Stimulated activated CD8-positive, alpha-beta memory T cell treated with anti-CD3 and anti-CD28 coated beads, Interleukin-2, amount 100 ng/mL, for 1 hour (primary cell): ENCODE measurements around the gene TSHZ1.

ENCODE experiments used
- DNase-seq, 2 donors: peaks; one replicate each; pipeline ENCODE4 v3.0.0-alpha.2; 2020; ENCODE audit warnings: low read depth in 2 of 2

TSHZ1 gene, protein sequence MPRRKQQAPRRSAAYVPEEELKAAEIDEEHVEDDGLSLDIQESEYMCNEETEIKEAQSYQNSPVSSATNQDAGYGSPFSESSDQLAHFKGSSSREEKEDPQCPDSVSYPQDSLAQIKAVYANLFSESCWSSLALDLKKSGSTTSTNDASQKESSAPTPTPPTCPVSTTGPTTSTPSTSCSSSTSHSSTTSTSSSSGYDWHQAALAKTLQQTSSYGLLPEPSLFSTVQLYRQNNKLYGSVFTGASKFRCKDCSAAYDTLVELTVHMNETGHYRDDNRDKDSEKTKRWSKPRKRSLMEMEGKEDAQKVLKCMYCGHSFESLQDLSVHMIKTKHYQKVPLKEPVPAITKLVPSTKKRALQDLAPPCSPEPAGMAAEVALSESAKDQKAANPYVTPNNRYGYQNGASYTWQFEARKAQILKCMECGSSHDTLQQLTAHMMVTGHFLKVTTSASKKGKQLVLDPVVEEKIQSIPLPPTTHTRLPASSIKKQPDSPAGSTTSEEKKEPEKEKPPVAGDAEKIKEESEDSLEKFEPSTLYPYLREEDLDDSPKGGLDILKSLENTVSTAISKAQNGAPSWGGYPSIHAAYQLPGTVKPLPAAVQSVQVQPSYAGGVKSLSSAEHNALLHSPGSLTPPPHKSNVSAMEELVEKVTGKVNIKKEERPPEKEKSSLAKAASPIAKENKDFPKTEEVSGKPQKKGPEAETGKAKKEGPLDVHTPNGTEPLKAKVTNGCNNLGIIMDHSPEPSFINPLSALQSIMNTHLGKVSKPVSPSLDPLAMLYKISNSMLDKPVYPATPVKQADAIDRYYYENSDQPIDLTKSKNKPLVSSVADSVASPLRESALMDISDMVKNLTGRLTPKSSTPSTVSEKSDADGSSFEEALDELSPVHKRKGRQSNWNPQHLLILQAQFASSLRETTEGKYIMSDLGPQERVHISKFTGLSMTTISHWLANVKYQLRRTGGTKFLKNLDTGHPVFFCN (N-terminal part only)

DNA sequence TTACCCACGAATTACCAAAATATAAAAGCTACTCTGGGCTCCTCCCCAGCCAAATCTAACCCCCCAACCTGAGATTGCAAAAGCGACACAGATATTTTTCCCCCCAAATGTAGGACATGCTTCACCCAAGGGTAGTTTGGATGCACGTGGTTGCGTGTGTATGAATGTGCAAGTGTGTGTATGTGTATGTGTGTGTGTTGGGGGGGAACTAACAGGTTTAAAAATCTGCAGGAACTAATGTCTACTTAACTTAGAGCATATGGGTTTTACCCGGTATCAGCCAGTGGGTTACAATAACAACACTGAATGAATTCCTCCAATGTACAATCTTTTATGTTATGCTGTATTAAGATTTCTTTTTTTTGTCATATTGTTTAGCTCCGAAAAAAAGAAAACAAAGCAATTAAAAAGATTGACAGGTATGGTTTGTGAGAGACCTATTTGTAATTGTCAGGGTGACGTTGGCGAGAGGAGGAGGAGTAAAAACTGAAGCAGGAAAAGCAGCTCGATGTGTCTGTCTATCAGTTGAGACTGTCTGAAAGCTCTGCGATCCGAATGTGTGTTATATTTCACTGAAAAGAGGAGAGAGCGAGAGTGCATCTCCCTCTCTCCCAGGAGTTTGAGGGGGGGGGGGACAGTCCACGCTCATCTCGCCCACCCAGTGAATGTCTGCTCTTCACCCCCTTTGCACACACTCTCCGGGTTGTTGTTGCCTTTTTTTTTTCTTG is at the start of gene TSHZ1:
TSHZ1 (plus strand) TSS at position 524 of the 728 bp plus-strand sequence. CDS start 1,080 bp downstream, outside the sequence.
- DNase-seq: no peak

DNA sequence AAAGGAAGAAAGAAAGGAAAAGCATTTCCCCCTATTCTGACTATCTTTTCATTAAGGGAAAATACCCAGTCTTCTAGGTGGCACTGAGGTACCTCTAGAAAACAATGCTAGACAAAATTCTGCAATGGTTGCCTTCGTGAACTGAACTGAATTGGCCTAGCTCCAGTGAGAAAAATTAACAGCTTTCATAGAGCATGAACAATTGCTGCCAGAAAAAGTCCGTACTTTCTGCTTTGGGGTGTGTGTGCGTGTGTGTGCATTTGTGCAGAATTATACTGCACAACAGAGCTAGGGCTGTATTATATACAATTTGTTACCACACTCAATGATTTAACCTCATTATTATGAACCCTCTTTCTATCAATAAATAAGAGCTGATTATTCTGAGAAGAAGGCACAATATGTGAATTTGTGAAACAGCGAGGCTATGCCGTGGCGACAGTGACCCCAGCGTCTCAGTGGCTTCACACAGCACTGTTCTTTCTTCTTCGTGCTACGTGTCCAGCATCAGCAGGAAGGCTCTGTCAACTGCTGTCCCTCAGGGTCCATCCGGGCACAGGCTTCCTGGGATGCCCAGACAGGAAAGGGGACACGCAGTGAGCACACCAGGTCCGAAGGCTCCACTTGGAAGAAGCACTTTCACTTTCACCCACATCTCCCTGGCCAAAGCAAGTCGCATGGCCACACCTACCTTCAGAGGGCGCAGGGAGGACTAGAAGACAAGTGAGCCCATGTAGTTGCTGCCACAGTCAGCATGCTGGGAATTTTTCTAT is 49.2 kb upstream of the TSHZ1 start:
- no peak for DNase-seq

DNA sequence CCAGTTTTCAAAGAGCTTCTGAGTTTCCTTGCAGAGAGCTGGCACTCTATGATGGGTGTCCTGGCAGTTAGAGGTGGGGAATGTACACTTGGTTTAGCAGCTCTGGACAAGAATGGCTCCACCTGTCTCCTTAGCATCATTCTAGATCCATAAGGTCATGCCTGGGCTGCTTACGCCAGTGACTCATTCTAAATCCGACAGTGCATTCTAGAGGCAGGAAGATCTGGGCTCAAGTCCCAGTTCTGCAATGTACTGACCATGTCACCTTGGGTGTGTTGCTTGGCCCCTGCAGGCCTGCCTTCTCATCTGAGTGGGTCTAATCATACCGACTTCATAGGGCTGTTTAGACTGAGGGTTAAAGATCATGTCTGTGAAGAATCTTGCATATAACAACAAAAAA is 48.1 kb upstream of the TSHZ1 start:
- DNase-seq: no peak

DNA sequence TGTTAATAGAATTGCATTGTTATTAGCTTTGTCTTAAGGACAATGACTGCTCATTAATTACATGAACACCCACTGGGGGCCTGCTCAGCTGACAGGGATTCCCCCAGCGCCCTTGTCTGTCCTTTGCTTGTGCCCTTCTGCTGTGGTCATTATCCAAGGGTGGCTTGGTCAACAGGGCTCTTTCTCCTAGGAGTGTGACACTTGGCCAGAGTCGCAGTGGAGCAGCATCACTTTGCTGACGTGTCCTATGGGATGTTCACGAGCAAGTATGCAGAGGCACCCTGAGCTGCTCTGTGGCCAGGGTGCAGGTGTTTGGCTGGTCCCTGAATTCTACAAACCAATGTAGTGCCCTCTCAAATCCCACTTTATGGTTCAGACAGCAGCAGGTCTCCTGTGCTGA is 47.6 kb upstream of the TSHZ1 start:
- no peak for DNase-seq

DNA sequence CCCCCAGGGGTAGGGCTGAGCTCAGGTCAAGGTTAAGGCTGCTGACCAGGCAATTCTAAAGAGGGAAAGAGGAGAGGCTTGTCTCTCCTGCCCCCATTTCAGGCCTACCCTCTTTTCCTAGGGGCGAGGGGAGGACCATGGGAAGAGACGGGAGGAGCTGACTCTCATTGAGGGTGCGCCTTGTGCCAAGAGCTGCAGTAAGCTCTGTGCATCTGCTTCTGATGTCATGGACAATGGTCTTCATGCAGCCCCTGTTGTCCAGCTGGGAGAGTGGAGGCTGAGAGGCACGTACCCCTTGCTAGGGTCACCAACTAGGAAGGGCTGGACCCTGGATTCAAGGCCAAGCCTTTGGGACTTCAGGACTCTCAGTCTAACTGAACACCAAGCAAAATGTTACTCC is 46.9 kb upstream of the TSHZ1 start:
- DNase-seq: no peak

DNA sequence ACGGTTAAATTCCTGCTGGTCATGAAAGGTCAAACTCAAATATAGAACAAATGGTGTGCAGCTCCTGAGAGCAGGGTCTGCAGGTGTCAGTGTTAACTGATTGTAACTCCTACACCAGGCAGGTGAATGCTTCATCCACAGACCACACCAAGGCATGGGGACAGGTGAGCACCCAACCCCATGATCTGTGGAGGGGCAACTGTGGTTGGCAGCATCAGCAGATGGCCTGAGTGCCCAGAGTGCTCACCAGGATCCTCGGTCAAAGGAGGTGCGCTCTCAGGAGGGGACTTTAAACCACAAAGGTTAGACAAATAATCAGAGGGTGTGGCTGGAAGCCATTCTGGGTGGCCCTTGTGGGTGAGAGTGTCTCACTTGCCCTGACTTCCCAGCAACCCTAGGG is 46.1 kb upstream of the TSHZ1 start:
- DNase-seq: no peak

DNA sequence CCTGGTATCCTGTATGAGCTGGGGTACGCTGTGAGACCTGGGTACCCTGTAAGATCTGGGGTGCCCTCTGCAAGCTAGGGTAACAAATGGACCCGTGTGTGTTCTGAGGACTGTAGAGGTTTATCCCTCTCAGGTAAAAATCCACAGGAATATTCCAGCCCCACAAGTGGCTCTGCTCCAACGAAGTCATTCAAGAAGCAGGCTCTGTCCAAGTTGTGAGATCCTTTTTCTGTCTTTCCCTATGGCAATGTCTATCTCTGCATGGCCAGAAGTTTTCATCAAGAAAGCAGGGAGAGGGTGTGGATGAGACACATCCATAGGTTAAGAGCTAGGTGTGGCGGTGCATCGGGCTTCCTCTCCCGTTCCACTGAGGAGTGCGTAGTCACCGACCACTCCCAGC is 44.7 kb upstream of the TSHZ1 start:
- DNase-seq: no peak

DNA sequence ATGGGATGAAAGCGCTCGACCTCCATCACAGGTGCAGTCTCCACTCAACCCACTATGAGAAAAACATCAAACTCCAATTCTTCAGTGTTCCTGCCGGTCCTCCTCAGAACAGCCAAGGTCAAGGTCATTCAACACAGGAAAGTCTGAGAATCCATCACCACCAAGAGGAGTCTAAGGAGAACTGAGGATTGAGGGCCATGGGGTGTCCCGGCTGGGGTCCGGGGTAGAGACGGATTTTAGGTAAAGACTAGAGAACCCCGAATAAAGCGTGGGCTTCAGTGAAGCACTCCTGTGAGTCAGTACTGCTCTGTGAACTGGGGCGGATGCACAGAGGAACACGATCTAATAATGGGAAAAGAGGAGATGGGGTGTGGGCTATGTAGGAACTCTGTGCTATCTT is 43.5 kb upstream of the TSHZ1 start:
- DNase-seq: no peak

DNA sequence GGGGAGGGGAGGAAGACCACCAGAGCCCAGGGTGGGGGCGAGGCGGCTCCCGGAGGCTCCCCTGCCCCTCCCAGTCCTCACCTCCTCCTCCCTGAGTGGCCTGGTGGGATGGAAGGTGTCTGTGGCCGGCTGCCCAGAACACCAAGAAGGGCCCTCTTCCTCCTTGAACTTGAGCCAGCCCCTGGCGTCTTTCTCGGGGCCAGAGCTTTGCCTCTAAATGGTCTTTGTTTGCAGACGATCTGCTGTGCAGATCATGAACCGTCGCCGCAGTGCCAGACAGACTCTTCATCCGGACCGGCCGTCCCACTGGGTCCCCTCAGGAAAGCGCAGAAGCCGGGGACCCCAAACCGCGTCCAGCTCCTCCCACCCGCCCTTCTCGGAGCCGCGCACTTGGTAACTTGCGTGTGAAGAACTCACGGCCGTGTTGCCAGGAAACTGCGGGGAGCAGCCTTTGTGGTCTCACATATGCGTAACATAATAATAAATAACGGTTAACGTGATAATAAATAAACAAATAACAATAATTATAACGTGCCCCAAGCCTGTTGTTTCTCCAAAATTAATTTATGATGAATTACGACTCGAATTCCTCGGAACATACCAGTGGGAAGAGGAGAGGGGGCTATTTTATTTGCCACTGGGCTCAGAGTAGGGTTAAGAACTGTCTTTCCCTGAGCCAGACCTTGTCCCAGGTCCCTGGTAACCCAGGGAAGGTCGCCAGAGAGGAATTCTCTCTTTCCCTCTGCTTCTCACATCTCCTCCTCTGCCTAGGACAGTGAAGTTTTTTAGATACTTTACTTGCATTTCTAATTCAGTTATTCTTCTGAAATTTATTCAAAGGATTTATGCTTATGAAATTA is 42.6 kb upstream of the TSHZ1 start:
- DNase-seq: no peak

DNA sequence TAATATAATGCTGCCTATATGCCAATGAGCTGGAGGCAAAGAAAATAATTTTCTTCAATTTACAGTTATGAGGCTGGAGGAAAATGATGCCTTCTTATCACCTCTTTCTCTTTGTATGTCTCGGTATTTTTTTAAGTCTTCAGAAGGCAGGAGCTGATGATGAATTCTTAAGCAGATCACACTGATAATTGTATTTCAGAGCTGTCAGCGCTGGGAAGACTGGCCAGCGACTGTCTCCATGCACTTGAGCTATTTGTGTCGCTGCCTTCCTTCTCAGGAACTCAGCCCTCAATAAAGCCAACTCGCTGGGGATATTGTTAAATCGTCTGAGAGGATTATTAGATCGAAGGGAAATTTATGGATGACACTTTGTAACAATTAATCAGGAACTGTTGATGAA is 42.0 kb upstream of the TSHZ1 start:
- DNase-seq: no peak

DNA sequence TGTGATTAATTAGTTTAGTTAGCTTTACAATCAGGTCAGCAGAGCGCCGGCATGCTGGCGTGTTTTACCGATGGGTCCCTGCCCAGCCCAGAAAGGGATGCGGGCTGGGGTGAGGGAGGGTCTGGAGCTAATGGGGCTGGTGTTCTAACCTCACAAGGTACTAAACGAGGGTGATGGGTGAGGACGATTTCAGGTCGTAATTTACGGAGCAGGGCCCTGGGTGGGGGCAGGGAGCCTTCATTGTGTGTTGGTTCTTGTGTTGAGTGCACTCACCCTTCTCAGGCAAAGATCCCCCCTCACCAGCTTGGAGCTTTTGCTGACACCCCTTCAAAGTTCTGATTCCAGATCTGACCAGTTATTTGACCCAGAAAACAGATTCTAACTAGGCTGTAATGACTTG is 41.2 kb upstream of the TSHZ1 start:
- DNase-seq: no peak

DNA sequence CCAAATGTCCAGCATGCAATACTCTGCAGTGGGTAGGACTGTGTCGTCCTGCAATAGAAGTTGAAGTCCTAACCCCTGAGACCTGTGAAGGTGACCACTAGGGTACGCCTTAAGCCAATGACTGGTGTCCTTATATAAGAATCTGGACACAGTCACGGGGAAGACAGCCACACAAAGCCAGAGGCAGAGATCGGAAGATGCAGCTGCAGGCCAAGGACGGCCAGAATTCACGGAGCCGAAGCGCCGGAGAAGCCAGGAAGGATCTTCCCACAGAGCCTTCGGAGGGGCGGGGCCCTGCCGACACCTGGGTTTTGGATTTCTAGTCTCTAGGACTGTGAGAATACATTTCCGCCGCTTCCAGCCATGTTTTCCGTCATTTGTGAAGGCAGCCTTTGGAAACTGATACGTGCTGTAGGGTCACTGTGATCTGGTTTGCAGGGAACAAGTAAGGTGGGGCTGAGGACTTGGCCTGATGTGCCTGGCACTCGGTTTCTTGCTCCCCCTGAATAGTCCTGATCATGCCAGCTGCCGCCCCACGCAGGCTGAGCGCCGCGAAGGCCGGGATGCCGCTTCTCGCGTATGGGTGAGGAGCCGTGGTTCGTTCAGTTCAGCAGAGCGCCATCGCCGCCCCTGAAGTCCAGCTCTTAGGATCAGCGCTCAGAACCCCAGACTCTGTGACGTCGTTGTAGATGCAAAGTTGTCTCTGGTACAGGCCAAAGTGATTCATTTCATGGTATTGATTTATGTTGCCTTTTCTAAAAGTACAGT is 40.4 kb upstream of the TSHZ1 start:
- no peak for DNase-seq

DNA sequence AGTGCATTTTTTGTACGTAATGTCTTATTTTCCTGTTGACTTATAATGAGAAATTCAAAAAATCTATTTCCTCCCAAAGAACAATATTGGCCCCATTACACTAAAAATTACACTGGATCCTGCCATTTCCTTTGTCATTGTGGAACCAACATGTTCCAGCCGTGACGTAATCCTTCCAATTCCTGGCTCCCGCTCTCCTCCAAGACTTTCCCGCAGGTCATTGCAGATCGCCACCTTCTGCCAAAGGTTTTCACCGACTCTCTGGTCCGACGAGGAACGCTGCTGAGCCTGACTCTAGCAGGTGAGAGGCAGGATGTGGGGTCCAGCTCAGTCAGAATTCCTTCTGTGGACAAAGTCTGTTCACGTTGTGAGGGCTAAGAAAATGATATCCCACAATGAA is 39.7 kb upstream of the TSHZ1 start:
- no peak for DNase-seq

DNA sequence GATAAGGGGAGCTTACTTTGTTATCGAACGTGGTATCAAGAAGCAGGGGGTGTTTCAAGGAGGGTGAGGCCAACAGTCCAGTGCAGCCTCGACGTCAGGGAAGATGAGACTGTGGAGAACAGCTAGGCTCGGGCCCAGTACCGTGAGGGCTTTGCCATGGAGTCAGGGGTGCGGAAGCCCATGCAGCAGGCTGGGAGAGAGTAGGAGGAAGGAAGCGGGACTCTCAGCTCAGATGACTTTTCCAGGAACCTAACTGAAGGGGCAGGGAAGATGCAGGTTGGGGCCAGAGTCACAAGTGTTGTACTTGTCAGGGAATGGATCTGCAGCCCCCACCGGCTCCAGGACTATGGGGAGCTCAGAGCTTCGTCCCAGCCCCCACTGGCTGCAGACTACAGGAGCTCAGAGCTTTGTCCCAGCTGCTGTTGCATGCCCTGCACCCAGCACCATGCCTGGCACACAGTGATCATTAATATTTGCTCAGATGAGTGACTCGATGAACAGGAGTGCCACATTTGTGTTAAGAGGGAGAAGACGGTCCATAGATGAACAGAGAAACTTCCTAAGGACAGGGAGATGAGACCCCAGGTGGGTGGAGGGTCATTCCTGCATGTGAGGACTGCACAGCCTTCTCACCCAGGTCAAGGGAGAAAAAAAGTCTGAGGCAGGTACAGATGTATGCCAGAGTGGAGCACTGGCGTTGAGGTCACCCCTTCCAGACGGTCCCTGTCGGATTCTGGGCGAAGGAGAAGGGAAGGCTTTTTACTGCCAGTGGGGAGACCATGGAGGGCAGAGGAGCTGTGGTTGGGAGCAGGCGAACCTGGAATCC is 38.1 kb upstream of the TSHZ1 start:
- no peak for DNase-seq

DNA sequence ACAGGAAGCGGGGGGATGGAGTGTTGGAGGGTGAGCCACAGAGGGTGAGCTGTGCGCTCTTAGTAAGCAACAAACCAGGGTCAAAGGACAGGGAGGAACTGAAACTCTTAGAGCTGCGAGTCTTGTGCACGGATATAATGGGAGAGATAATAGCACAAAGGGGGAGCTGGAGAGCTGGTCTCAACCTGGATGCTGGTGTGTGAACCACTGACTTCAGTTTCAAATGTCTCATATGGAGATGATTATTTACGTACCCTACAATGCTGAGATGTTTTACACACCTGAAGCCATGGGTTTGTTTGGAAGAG is 37.5 kb upstream of the TSHZ1 start:
- no peak for DNase-seq

DNA sequence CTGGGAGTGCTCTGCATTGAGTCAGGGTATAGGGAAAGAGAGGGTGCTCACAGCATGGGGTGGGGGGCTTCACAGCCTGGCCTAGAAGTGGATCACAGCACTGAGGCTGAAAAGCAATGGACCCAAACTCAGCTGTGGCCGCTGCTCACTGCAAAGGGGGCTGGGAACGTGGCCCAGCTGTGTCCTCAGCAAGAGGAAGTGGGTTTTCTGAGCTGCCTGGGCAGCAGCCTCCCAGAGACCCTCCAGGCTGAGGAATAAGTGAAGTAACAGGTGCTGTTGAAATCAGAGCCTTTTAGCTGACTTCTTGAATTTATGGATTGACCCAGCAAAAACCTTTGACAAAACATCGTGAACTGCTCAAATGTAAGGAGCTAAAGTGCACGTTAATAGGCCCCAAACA is 36.9 kb upstream of the TSHZ1 start:
- DNase-seq: no peak

DNA sequence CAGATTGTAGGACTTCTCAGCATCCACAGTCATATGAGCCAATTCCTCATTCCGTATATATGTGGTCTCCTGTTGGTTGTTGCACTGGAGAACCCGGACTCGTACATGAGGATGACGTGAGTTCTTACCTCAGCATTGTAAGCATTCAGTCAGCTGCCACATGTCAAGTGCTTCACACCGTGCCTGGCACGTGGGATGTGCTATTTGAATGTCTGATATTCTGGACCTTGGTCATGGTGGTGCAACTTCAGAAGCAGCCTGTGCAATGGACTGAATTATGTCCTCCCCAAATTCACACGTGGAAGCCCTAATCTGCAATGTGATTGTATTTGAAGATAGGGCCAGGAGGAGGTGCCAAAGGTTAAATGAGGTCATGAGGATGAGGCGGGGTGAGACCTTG is 33.7 kb upstream of the TSHZ1 start:
- DNase-seq: no peak

DNA sequence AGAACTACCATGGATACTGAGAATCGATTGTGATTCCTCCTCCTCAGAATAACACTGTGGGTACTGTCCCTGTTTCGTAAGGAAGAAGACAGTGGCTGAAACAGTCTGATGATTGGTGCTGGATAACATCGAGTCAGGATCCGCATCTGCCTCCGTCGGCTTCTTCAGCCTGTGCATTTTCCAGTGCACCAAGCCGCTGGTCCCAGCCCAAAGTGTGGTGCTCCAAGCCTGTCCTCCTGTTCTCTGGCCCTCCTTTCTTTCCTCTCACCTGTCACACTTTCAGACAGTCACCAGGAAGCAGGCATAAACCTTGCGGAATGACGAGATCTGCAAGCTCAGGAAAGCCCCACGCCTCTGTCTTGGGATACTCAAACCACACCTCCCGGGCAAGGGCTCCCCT is 32.2 kb upstream of the TSHZ1 start:
- no peak for DNase-seq
